Hepatocyte (in vitro differentiated cells): ENCODE data around the gene TNFSF15.

Experiments used
- EZH2 ChIP-seq: fragments of 200-600 bp; sonication (generic); IDR thresholded peaks from 2 replicates; pipeline ENCODE4 v1.6.1; 2016; ENCODE audit warnings: antibody characterized with exemption, mild to moderate bottlenecking, borderline replicate concordance
- EZH2phosphoT487 ChIP-seq: fragments of 200-600 bp; sonication (generic); IDR thresholded peaks from one replicate; pipeline ENCODE4 v1.6.1; 2018; ENCODE audit warnings: antibody characterized with exemption, mild to moderate bottlenecking, low read depth, moderate library complexity; ENCODE audit not compliant: unreplicated experiment, severe bottlenecking
- TF ChIP-seq, protein P1 (sequence below): fragments of 200-600 bp; sonication (generic); IDR thresholded peaks from 2 replicates; pipeline ENCODE4 v1.5.1; 2016; ENCODE audit warnings: antibody characterized with exemption, mild to moderate bottlenecking; ENCODE audit not compliant: poor library complexity

GRCh38 chr9:114785866-114786650 is 19.8 kb downstream of the TNFSF15 start:
- TF ChIP-seq, protein P1, sequence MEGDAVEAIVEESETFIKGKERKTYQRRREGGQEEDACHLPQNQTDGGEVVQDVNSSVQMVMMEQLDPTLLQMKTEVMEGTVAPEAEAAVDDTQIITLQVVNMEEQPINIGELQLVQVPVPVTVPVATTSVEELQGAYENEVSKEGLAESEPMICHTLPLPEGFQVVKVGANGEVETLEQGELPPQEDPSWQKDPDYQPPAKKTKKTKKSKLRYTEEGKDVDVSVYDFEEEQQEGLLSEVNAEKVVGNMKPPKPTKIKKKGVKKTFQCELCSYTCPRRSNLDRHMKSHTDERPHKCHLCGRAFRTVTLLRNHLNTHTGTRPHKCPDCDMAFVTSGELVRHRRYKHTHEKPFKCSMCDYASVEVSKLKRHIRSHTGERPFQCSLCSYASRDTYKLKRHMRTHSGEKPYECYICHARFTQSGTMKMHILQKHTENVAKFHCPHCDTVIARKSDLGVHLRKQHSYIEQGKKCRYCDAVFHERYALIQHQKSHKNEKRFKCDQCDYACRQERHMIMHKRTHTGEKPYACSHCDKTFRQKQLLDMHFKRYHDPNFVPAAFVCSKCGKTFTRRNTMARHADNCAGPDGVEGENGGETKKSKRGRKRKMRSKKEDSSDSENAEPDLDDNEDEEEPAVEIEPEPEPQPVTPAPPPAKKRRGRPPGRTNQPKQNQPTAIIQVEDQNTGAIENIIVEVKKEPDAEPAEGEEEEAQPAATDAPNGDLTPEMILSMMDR = no peak
- TF ChIP-seq EZH2 = no peak
- TF ChIP-seq EZH2phosphoT487 = no peak
